HG03571 (cell line): Measurements from ENCODE around the gene CYBA.

Experiments used
- ATAC-seq: cut with Tn5 transposase; IDR thresholded peaks from one replicate; pipeline ENCODE4 v1.9.1; 2021; ENCODE audit not compliant: unreplicated experiment

Gene CYBA

GRCh38 chr16:88631920-88632586 lies 18.8 kb downstream of the CYBA start:
- no peak for ATAC-seq

GRCh38 chr16:88631384-88631783 lies 19.5 kb downstream of the CYBA start:
- ATAC-seq, result no peak

- ATAC-seq, result no peak
Observed at GRCh38 chr16:88630941-88631340, 19.9 kb downstream of the CYBA start.

GRCh38 chr16:88630433-88630832 lies 20.4 kb downstream of the CYBA start:
- ATAC-seq, result no peak

- ATAC-seq, result no peak
Observed at GRCh38 chr16:88629835-88630234, 21.0 kb downstream of the CYBA start.

- no peak for ATAC-seq
Observed at GRCh38 chr16:88628512-88628974, 22.3 kb downstream of the CYBA start.

GRCh38 chr16:88627531-88628411 lies 23.1 kb downstream of the CYBA start:
- ATAC-seq, result no peak

GRCh38 chr16:88626646-88627045 lies 24.2 kb downstream of the CYBA start:
- no peak for ATAC-seq

GRCh38 chr16:88624977-88625576 lies 25.8 kb downstream of the CYBA start:
- ATAC-seq, result no peak

GRCh38 chr16:88624481-88624880 lies 26.4 kb downstream of the CYBA start:
- no peak for ATAC-seq

- no peak for ATAC-seq
Observed at GRCh38 chr16:88623858-88624257, 27.0 kb downstream of the CYBA start.

- ATAC-seq, result no peak
Observed at GRCh38 chr16:88622866-88623265, 28.0 kb downstream of the CYBA start.

- ATAC-seq, result no peak
Observed at GRCh38 chr16:88622125-88622524, 28.7 kb downstream of the CYBA start.

- ATAC-seq, result no peak
Observed at GRCh38 chr16:88619859-88620815, 30.7 kb downstream of the CYBA start.

GRCh38 chr16:88618956-88619667 lies 31.7 kb downstream of the CYBA start:
- ATAC-seq, result no peak

GRCh38 chr16:88618182-88618955 lies 32.5 kb downstream of the CYBA start:
- ATAC-seq, result no peak

- no peak for ATAC-seq
Observed at GRCh38 chr16:88617268-88618031, 33.4 kb downstream of the CYBA start.

GRCh38 chr16:88616736-88617135 lies 34.1 kb downstream of the CYBA start:
- no peak for ATAC-seq

GRCh38 chr16:88616320-88616719 lies 34.5 kb downstream of the CYBA start:
- ATAC-seq, result no peak
